Parathyroid adenoma (tissue), 2 donors: Measurements from ENCODE around the gene SHROOM3.
"Not testable (repeated sequence)": the region's sequence is repeated elsewhere in the genome, so short reads cannot be mapped to it uniquely, and the experiment has no call there.

Experiments used
- H2AFZ ChIP-seq: fragments of 300-600 bp; sonication (generic); one replicate; pipeline ENCODE4 v1.7.0; 2017; ENCODE audit warnings: antibody characterized with exemption, mild to moderate bottlenecking
- H3K27ac ChIP-seq: fragments of 300-600 bp; sonication (generic); one replicate; pipeline ENCODE4 v1.7.0; 2017
- H3K27me3 ChIP-seq: fragments of 300-600 bp; sonication (generic); one replicate; pipeline ENCODE4 v1.7.0; 2017; ENCODE audit warnings: low read length; ENCODE audit not compliant: control insufficient read depth, insufficient read depth
- H3K36me3 ChIP-seq: fragments of 300-600 bp; sonication (generic); one replicate; pipeline ENCODE4 v1.7.0; 2017; ENCODE audit warnings: low read length; ENCODE audit not compliant: control insufficient read depth, insufficient read depth
- H3K4me1 ChIP-seq: fragments of 300-600 bp; sonication (generic); one replicate; pipeline ENCODE4 v1.7.0; 2017; ENCODE audit warnings: control low read depth
- H3K4me2 ChIP-seq: fragments of 300-600 bp; sonication (generic); one replicate; pipeline ENCODE4 v1.7.0; 2017; ENCODE audit warnings: low read length
- H3K4me3 ChIP-seq: fragments of 300-600 bp; sonication (generic); one replicate; pipeline ENCODE4 v1.7.0; 2017; ENCODE audit warnings: low read depth, low read length
- H3K79me2 ChIP-seq: fragments of 300-600 bp; sonication (generic); one replicate; pipeline ENCODE4 v1.7.0; 2017; ENCODE audit warnings: control low read depth
- H3K9ac ChIP-seq: fragments of 300-600 bp; sonication (generic); one replicate; pipeline ENCODE4 v1.7.0; 2017; ENCODE audit warnings: mild to moderate bottlenecking
- H3K9me3 ChIP-seq: fragments of 300-600 bp; sonication (generic); one replicate; pipeline ENCODE4 v1.7.0; 2017; ENCODE audit warnings: low read length; ENCODE audit not compliant: control insufficient read depth
- CTCF ChIP-seq: fragments of 300-600 bp; sonication (generic); IDR thresholded peaks from one replicate; pipeline ENCODE4 v1.7.0; 2017; ENCODE audit warnings: antibody characterized with exemption, mild to moderate bottlenecking
- donor health status: primary hyperparathyroidism.

SHROOM3 gene

GRCh38 chr4:76453232-76453631 is 18.2 kb downstream of the SHROOM3 start:
- TF ChIP-seq CTCF = no peak
- Histone ChIP-seq H3K27me3 (no peaks in the 10 kb centered on the region), H3K79me2 (no peaks in the 10 kb centered on the region), H3K9me3 (no peaks in the 10 kb centered on the region), H3K27ac (no peak overlapping the region), H3K4me2 (no peak overlapping the region), H3K4me1 (no peaks in the 10 kb centered on the region), H3K9ac (no peak overlapping the region), H3K4me3 (no peak overlapping the region), H2AFZ (no peak overlapping the region), H3K36me3 (no peaks in the 10 kb centered on the region)

DNA sequence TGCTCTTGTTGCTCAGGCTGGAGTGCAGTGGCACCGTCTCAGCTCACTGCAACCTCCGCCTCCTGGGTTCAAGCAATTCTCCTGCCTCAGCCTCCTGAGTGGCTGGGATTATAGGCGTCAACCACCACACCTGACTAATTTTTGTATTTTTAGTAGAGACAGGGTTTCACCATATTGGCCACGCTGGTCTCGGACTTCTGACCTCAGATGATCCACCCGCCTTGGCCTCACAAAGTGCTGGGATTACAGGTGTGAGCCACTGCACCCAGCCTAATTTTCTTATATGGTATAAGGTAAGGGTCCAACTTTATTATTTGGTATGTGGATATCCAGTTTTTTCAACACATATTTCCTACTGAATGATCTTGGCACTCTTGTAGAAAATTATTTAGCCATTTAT is 19.0 kb downstream of the SHROOM3 start:
- not testable (repeated sequence) for H3K27ac ChIP-seq, H3K9ac ChIP-seq, H3K27me3 ChIP-seq, H3K79me2 ChIP-seq, H2AFZ ChIP-seq, H3K9me3 ChIP-seq, H3K36me3 ChIP-seq, H3K4me1 ChIP-seq, H3K4me2 ChIP-seq, H3K4me3 ChIP-seq

GRCh38 chr4:76457885-76458284 is 22.9 kb downstream of the SHROOM3 start:
- no peaks in the 10 kb centered on the region for H3K4me1 ChIP-seq
- H3K27me3 ChIP-seq = no peaks in the 10 kb centered on the region
- no peak overlapping the region for H3K4me3 ChIP-seq
- no peak overlapping the region for H3K27ac ChIP-seq
- no peaks in the 10 kb centered on the region for H3K79me2 ChIP-seq
- no peaks in the 10 kb centered on the region for H3K36me3 ChIP-seq
- no peak overlapping the region for H3K9ac ChIP-seq
- no peak overlapping the region for H2AFZ ChIP-seq
- H3K9me3 ChIP-seq = no peaks in the 10 kb centered on the region
- no peak overlapping the region for H3K4me2 ChIP-seq
- no peak for TF ChIP-seq CTCF

GRCh38 chr4:76458297-76458696 is 23.3 kb downstream of the SHROOM3 start:
- Histone ChIP-seq H3K9ac (no peak overlapping the region), H2AFZ (no peak overlapping the region), H3K4me2 (no peak overlapping the region), H3K4me3 (no peak overlapping the region), H3K4me1 (no peaks in the 10 kb centered on the region), H3K9me3 (no peaks in the 10 kb centered on the region), H3K27ac (no peak overlapping the region), H3K36me3 (no peaks in the 10 kb centered on the region), H3K27me3 (no peaks in the 10 kb centered on the region), H3K79me2 (no peaks in the 10 kb centered on the region)
- no peak for TF ChIP-seq CTCF

- no peaks in the 10 kb centered on the region for H3K27me3 ChIP-seq
- no peaks in the 10 kb centered on the region for H3K4me1 ChIP-seq
- H3K36me3 ChIP-seq = no peaks in the 10 kb centered on the region
- H3K4me2 ChIP-seq = no peak overlapping the region
- no peak for TF ChIP-seq CTCF
- no peak overlapping the region for H3K4me3 ChIP-seq
- no peak overlapping the region for H3K27ac ChIP-seq
- no peak overlapping the region for H3K9ac ChIP-seq
- no peaks in the 10 kb centered on the region for H3K9me3 ChIP-seq
- H3K79me2 ChIP-seq = no peaks in the 10 kb centered on the region
- H2AFZ ChIP-seq = no peak overlapping the region
These were observed 23.8 kb downstream of the SHROOM3 start for GRCh38 chr4:76458825-76459224.
